OCI-LY7 (cell line): Measurements from ENCODE around the gene MRPS27. TPM values are rescaled to one million over a fixed set of nuclear protein-coding genes. Genes with fewer than 3 reads are reported as not detected.

Experiments
- BruUV-seq: library from RNA; stranded (reverse); fragments of 400-500 nt; replicated peaks from 2 replicates; lab custom pipeline; 2021; lab: Mats Ljungman, UMichigan
- CTCF ChIA-PET: fragments of 300-600 bp; sonication (Branson Sonifier 250); formaldehyde crosslinking; loops from one replicate; lab custom pipeline; 2022; ENCODE audit warnings: antibody characterized with exemption; ENCODE audit not compliant: unreplicated experiment; lab: Charles Lee
- POLR2A ChIA-PET: fragments of 300-600 bp; sonication (Branson Sonifier 250); formaldehyde crosslinking; loops from one replicate; lab custom pipeline; 2022; ENCODE audit warnings: antibody characterized with exemption; lab: Charles Lee
- DNase-seq: peaks from one replicate; pipeline ENCODE4 v3.0.0-alpha.2; 2015; ENCODE audit warnings: low spot score
- H2AFZ ChIP-seq: fragments of 200-600 bp; sonication (generic), shearing (Covaris generic); 2 replicates; pipeline ENCODE4 v1.6.1; 2014; ENCODE audit warnings: mild to moderate bottlenecking, antibody characterized with exemption, low read length, moderate library complexity
- H3K27ac ChIP-seq: fragments of 200-600 bp; sonication (generic); 2 replicates; pipeline ENCODE4 v1.5.1; 2014; ENCODE audit warnings: mixed run types, low read depth, mild to moderate bottlenecking, moderate library complexity, low read length, inconsistent platforms; ENCODE audit not compliant: poor library complexity, severe bottlenecking
- H3K36me3 ChIP-seq: fragments of 200-600 bp; sonication (generic); 2 replicates; pipeline ENCODE4 v1.6.1; 2014; ENCODE audit warnings: mild to moderate bottlenecking, antibody characterized with exemption, low read length, moderate library complexity, mixed read lengths; ENCODE audit not compliant: insufficient read depth
- H3K4me1 ChIP-seq: fragments of 200-600 bp; sonication (generic); 2 replicates; pipeline ENCODE4 v1.5.1; 2014; ENCODE audit warnings: mild to moderate bottlenecking, low read length; ENCODE audit not compliant: insufficient read depth, poor library complexity, severe bottlenecking
- H3K4me2 ChIP-seq: fragments of 200-600 bp; sonication (generic); 2 replicates; pipeline ENCODE4 v1.6.1; 2014; ENCODE audit warnings: mild to moderate bottlenecking, low read length
- H3K4me3 ChIP-seq: fragments of 200-600 bp; sonication (generic); 2 replicates; pipeline ENCODE4 v1.5.1; 2014; ENCODE audit warnings: mild to moderate bottlenecking, low read depth, low read length; ENCODE audit not compliant: poor library complexity, severe bottlenecking
- H3K79me2 ChIP-seq: fragments of 200-600 bp; sonication (generic); 2 replicates; pipeline ENCODE4 v1.6.1; 2016; ENCODE audit warnings: low read depth, mild to moderate bottlenecking, low read length, moderate library complexity, mixed read lengths; ENCODE audit not compliant: insufficient read depth
- H3K9me2 ChIP-seq: fragments of 200-600 bp; sonication (generic); 2 replicates; pipeline ENCODE4 v1.6.1; 2016; ENCODE audit warnings: mild to moderate bottlenecking, low read length, mixed read lengths; ENCODE audit not compliant: insufficient read depth
- H3K9me3 ChIP-seq: fragments of 200-600 bp; sonication (generic); 2 replicates; pipeline ENCODE4 v1.6.1; 2014; ENCODE audit warnings: mild to moderate bottlenecking, mixed run types, low read length, mixed read lengths
- H4K20me1 ChIP-seq: fragments of 200-600 bp; sonication (generic); 2 replicates; pipeline ENCODE4 v1.6.1; 2014; ENCODE audit warnings: mild to moderate bottlenecking, antibody characterized with exemption, low read length, moderate library complexity, mixed read lengths; ENCODE audit not compliant: insufficient read depth
- EZH2phosphoT487 ChIP-seq: fragments of 200-600 bp; sonication (generic); IDR thresholded peaks from 2 replicates; pipeline ENCODE4 v1.6.1; 2018; ENCODE audit warnings: low read depth, borderline replicate concordance, mild to moderate bottlenecking, mixed run types, antibody characterized with exemption, low read length, moderate library complexity, mixed read lengths
- intact Hi-C: fragments of 100-400 bp; cut with micrococcal nuclease; formaldehyde crosslinking; loops from one replicate; pipeline ENCODE4 v1.10.0; 2022; ENCODE audit not compliant: unreplicated experiment
- total RNA-seq, 2 experiments: library from RNA; depleted of rRNA in 1 of 2; stranded (reverse); fragments of >200 nt in 1 of 2; shearing (Covaris generic) in 1 of 2; gene quantifications; 2 replicates each; pipeline ENCODE4 v1.2.3, GENCODE V29; 2014 to 2022
- TF ChIP-seq, protein P1 (sequence below): fragments of 200-600 bp; sonication (generic); conservative IDR thresholded peaks from 2 replicates; pipeline ENCODE4 v1.5.1; 2014; ENCODE audit warnings: mild to moderate bottlenecking, antibody characterized with exemption, low read length, moderate library complexity, mixed read lengths

Gene MRPS27
- total RNA-seq, 2 experiments from 2014 or later, result 62.6 to 70.9 TPM

DNA sequence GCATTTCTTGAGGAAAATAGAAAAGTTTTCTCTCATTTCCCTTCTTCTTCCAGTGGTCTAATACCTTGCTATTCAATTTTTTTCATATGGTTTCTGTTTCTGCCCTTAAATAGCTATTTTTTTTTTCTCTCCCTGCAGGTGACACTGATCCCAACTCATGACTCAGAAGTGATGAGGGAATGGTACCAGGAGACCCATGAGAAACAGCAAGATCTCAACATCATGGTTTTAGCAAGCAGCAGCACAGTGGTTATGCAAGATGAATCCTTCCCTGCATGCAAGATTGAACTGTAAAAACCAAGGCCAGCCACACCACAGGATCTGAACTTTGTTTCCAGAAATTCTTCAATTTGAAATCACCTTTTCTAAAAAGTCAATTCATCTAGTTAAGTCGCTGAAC, 115.1 kb downstream of the MRPS27 start:
- no peak for DNase-seq
- Histone ChIP-seq H2AFZ (no peak overlapping the region), H3K79me2 (no peaks in the 10 kb centered on the region), H3K36me3 (no peaks in the 10 kb centered on the region), H3K4me1 (no peaks in the 10 kb centered on the region), H3K27ac (no peak overlapping the region), H3K4me3 (no peak overlapping the region), H3K4me2 (no peak overlapping the region), H3K9me2 (no peaks in the 10 kb centered on the region), H3K9me3 (no peaks in the 10 kb centered on the region), H4K20me1 (no peaks in the 10 kb centered on the region)
- BruUV-seq, result no TSS peak
- no peak for TF ChIP-seq EZH2phosphoT487
- TF ChIP-seq, protein P1, sequence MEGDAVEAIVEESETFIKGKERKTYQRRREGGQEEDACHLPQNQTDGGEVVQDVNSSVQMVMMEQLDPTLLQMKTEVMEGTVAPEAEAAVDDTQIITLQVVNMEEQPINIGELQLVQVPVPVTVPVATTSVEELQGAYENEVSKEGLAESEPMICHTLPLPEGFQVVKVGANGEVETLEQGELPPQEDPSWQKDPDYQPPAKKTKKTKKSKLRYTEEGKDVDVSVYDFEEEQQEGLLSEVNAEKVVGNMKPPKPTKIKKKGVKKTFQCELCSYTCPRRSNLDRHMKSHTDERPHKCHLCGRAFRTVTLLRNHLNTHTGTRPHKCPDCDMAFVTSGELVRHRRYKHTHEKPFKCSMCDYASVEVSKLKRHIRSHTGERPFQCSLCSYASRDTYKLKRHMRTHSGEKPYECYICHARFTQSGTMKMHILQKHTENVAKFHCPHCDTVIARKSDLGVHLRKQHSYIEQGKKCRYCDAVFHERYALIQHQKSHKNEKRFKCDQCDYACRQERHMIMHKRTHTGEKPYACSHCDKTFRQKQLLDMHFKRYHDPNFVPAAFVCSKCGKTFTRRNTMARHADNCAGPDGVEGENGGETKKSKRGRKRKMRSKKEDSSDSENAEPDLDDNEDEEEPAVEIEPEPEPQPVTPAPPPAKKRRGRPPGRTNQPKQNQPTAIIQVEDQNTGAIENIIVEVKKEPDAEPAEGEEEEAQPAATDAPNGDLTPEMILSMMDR, result no peak
- intact Hi-C loops, result no loop called here
- ChIA-PET CTCF (no interaction called here), POLR2A (no interaction called here)

DNA sequence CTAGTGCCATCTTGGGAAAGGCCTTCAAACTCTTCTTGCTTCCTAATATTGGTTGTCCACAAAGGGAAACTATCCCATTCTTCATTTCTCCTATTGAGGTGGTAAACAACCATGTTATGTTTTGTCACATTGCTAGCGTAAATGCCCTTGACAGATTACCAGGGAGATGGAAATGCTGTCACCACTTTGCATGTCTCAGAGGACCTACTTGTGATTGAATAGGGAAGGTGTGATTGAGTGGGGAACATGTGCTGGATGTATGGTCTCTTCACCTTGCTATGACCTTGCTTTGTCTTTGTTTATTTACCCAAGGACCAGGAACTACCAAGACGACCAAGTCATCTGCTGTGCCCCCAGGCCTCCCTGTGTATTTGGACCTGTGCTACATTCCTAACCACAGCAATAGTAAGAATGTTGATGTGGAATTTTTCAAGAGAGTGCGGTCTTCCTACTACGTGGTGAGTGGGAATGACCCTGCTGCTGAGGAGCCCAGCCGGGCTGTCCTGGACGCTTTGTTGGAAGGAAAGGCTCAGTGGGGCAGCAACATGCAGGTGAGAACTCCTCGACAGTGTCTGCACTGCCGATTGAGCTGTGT, 116.7 kb downstream of the MRPS27 start:
- H3K9me3 ChIP-seq, result no peaks in the 10 kb centered on the region
- CTCF ChIA-PET, result no interaction called here

More for the DNA sequence above, 116.7 kb downstream of the MRPS27 start:
- TF ChIP-seq, protein P1, result no peak
- no peak for TF ChIP-seq EZH2phosphoT487
- no peak overlapping the region for H2AFZ ChIP-seq
- H3K4me3 ChIP-seq, result no peak overlapping the region
- no peak overlapping the region for H3K27ac ChIP-seq
- H3K36me3 ChIP-seq, result no peaks in the 10 kb centered on the region
- H3K4me2 ChIP-seq, result no peak overlapping the region
- no peak for DNase-seq
- no peaks in the 10 kb centered on the region for H4K20me1 ChIP-seq
- H3K9me2 ChIP-seq, result no peaks in the 10 kb centered on the region
- no TSS peak for BruUV-seq
- intact Hi-C loops, result no loop called here
- no peaks in the 10 kb centered on the region for H3K4me1 ChIP-seq
- POLR2A ChIA-PET, result interaction anchor here (0.9 kb wide), 1 partner anchor 9 kb away, joined by 3 read pairs; no protein-coding TSS in a partner anchor
- no peaks in the 10 kb centered on the region for H3K79me2 ChIP-seq
